ENCODE measurements around the gene LARP4B. TPM values are rescaled to one million over a fixed set of nuclear protein-coding genes. Genes with fewer than 3 reads are reported as not detected.

The LARP4B gene
- total RNA-seq, 2 experiments from 2014 or later = 33.1 to 40.2 TPM

GRCh38 chr10:932589-932988 is 1.1 kb upstream of the LARP4B start:
- H3K9me3 Mint-ChIP-seq = no peaks in the 10 kb centered on the region
- TF ChIP-seq CTCF (IDR thresholded peaks at IDR 0.05) = no peak
- H3K36me3 Mint-ChIP-seq (ENCODE audit: low read depth) = peaks cover 17% of the 10 kb centered on the region
- DNase-seq = peak in 4 of 14 experiments; percentile 5 to 45 (median 18)
- no peaks in the 10 kb centered on the region for H3K36me3 ChIP-seq (ENCODE audit: insufficient read depth, low read length)
- POLR2A ChIA-PET = interaction anchor here (1.2 kb wide), 2 partner anchors 56 to 117 kb away, joined by 3 to 6 read pairs; partner anchors contain the start of gene GTPBP4
- peaks cover 39% of the 10 kb centered on the region for H3K4me1 Mint-ChIP-seq (ENCODE audit: low read depth)
- no peak overlapping the region for H3K27ac ChIP-seq (ENCODE audit: low read depth in 1 of 2, low read length in 2 of 2)
- H3K9me3 ChIP-seq (ENCODE audit: control insufficient read depth in 1 of 2, insufficient read depth in 1 of 2, low read length in 2 of 2) = no peaks in the 10 kb centered on the region
- H3K4me3 ChIP-seq (ENCODE audit: low read length) = no peak overlapping the region
- no peaks in the 10 kb centered on the region for H3K27me3 ChIP-seq (ENCODE audit: control insufficient read depth in 1 of 2, insufficient read depth in 2 of 2, low read length in 2 of 2)
- peak overlapping the region; percentile 92 for H3K27ac Mint-ChIP-seq
- no peak for ATAC-seq (ENCODE audit: poor library complexity)
- intact Hi-C loops (cut with DNase I, micrococcal nuclease) = loop anchor here in 1 of 2 experiments (5.0 kb wide), 1 partner anchor 130 kb away; no protein-coding TSS in a partner anchor
- H3K27me3 Mint-ChIP-seq = no peaks in the 10 kb centered on the region
- CTCF ChIA-PET = interaction anchor here (0.8 kb wide), 1 partner anchor 56 kb away, joined by 3 read pairs; the partner anchor contains the start of gene GTPBP4
- H3K4me3 Mint-ChIP-seq = peak overlapping the region; percentile 88
- H3K4me1 ChIP-seq (ENCODE audit: insufficient read depth, low read length) = peaks cover 25% of the 10 kb centered on the region

- Mint-ChIP-seq H3K36me3 (ENCODE audit: low read depth) (peaks cover 32% of the 10 kb centered on the region), H3K4me3 (peak overlapping the region; percentile 95), H3K27me3 (no peaks in the 10 kb centered on the region), H3K27ac (peak overlapping the region; percentile 89), H3K9me3 (no peaks in the 10 kb centered on the region), H3K4me1 (ENCODE audit: low read depth) (peaks cover 56% of the 10 kb centered on the region)
- intact Hi-C loops (cut with DNase I, micrococcal nuclease) = loop anchor here (1.0 to 5.0 kb wide), 5 partner anchors 56 to 132 kb away; partner anchors contain the start of gene GTPBP4 (in 1 of the 2)
- Histone ChIP-seq H3K27me3 (ENCODE audit: control insufficient read depth in 1 of 2, insufficient read depth in 2 of 2, low read length in 2 of 2) (no peaks in the 10 kb centered on the region), H3K4me3 (ENCODE audit: low read length) (peak overlapping the region; percentile 64), H3K36me3 (ENCODE audit: insufficient read depth, low read length) (peaks cover 4% of the 10 kb centered on the region), H3K9me3 (ENCODE audit: control insufficient read depth in 1 of 2, insufficient read depth in 1 of 2, low read length in 2 of 2) (no peaks in the 10 kb centered on the region), H3K27ac (ENCODE audit: low read depth in 1 of 2, low read length in 2 of 2) (peak overlapping the region in 1 of 2 donors; percentile 44), H3K4me1 (ENCODE audit: insufficient read depth, low read length) (peaks cover 33% of the 10 kb centered on the region)
- POLR2A ChIA-PET = interaction anchor here (0.7 to 2.8 kb wide), 10 partner anchors 14 to 795 kb away, joined by 3 to 31 read pairs (median 4); partner anchors contain the start of genes GTPBP4, IDI1, WDR37 and ZMYND11
- TF ChIP-seq CTCF (IDR thresholded peaks at IDR 0.05) = no peak
- DNase-seq (peak in 10 of 14 experiments; percentile 5 to 54 (median 24)), ATAC-seq (ENCODE audit: poor library complexity) (no peak)
- CTCF ChIA-PET = interaction anchor here (1.0 kb wide), 1 partner anchor 58 kb away, joined by 3 read pairs; the partner anchor contains the start of gene GTPBP4
Measured at GRCh38 chr10:930625-931325, 730 bp downstream of the LARP4B start.

- POLR2A ChIA-PET = interaction anchor here (0.6 to 2.8 kb wide), 4 partner anchors 30 to 134 kb away, joined by 3 to 31 read pairs (median 4); partner anchors contain the start of gene IDI1
- Histone ChIP-seq H3K9me3 (ENCODE audit: control insufficient read depth in 1 of 2, insufficient read depth in 1 of 2, low read length in 2 of 2) (no peaks in the 10 kb centered on the region), H3K36me3 (ENCODE audit: insufficient read depth, low read length) (peaks cover 5% of the 10 kb centered on the region), H3K27me3 (ENCODE audit: control insufficient read depth in 1 of 2, insufficient read depth in 2 of 2, low read length in 2 of 2) (no peaks in the 10 kb centered on the region), H3K4me1 (ENCODE audit: insufficient read depth, low read length) (peaks cover 39% of the 10 kb centered on the region), H3K4me3 (ENCODE audit: low read length) (peak overlapping the region; percentile 64), H3K27ac (ENCODE audit: low read depth in 1 of 2, low read length in 2 of 2) (peak overlapping the region in 1 of 2 donors; percentile 6)
- Mint-ChIP-seq H3K27ac (peak overlapping the region; percentile 89), H3K4me3 (peak overlapping the region; percentile 95), H3K9me3 (no peaks in the 10 kb centered on the region), H3K4me1 (ENCODE audit: low read depth) (peaks cover 58% of the 10 kb centered on the region), H3K36me3 (ENCODE audit: low read depth) (peaks cover 34% of the 10 kb centered on the region), H3K27me3 (no peaks in the 10 kb centered on the region)
- no peak for ATAC-seq (ENCODE audit: poor library complexity)
- intact Hi-C loops (cut with DNase I, micrococcal nuclease) = loop anchor here in 1 of 2 experiments (2.0 to 5.0 kb wide), 2 partner anchors 57 to 132 kb away; no protein-coding TSS in a partner anchor
- DNase-seq = peak in 3 of 14 experiments; percentile 16 to 38 (median 28)
- CTCF ChIA-PET = no interaction called here
- TF ChIP-seq CTCF (IDR thresholded peaks at IDR 0.05) = no peak
Measured at GRCh38 chr10:929960-930624, 1.4 kb downstream of the LARP4B start.

All from CD4-positive, alpha-beta T cell (primary cell).